NT2/D1 (cell line): ENCODE data around the gene PCYT1B.

Experiments
- SUZ12 ChIP-seq: IDR thresholded peaks from 2 replicates; pipeline ENCODE4 v1.6.1; 2011; ENCODE audit not compliant: insufficient read length, insufficient read depth; ENCODE audit errors: extremely low read depth
- YY1 ChIP-seq: IDR thresholded peaks from 2 replicates; pipeline ENCODE4 v1.6.1; 2011; ENCODE audit not compliant: insufficient read length, insufficient read depth
- ZNF274 ChIP-seq: IDR thresholded peaks from 2 replicates; pipeline ENCODE4 v1.6.1; 2011; ENCODE audit warnings: mild to moderate bottlenecking, low read depth, low read length

GRCh38 chrX:24547961-24548360 is 99.2 kb downstream of the PCYT1B start:
- TF ChIP-seq ZNF274 (no peak), YY1 (no peak), SUZ12 (no peak)
